PC-9 (cell line): Measurements from ENCODE around the gene PLCB3. TPM values are rescaled to one million over a fixed set of nuclear protein-coding genes. Genes with fewer than 3 reads are reported as not detected.
"Not testable (repeated sequence)": the region's sequence is repeated elsewhere in the genome, so short reads cannot be mapped to it uniquely, and the experiment has no call there.

Source experiments
- BruUV-seq: library from RNA; stranded (reverse); fragments of 400-500 nt; replicated peaks from 2 replicates; lab custom pipeline; 2021; lab: Mats Ljungman, UMichigan
- CTCF ChIA-PET: fragments of 300-600 bp; sonication (Branson Sonifier 250); formaldehyde crosslinking; loops from one replicate; lab custom pipeline; 2022; ENCODE audit warnings: antibody characterized with exemption; lab: Charles Lee
- POLR2A ChIA-PET: fragments of 300-600 bp; sonication (Branson Sonifier 250); formaldehyde crosslinking; loops from one replicate; lab custom pipeline; 2022; ENCODE audit warnings: antibody characterized with exemption; ENCODE audit not compliant: unreplicated experiment; lab: Charles Lee
- DNase-seq, 2 experiments: peaks; one replicate each; pipeline versions ENCODE4 v3.0.0 to v3.0.0-alpha.2; 2015 to 2022; ENCODE audit warnings: mixed read lengths in 1 of 2
- H2AFZ ChIP-seq: fragments of 200-600 bp; sonication (generic); 2 replicates; pipeline ENCODE4 v1.8.1; 2017; ENCODE audit warnings: antibody characterized with exemption
- H3F3A ChIP-seq: fragments of 200-600 bp; sonication (generic); 2 replicates; pipeline ENCODE4 v1.8.1; 2017; ENCODE audit warnings: antibody characterized with exemption, mild to moderate bottlenecking, low read depth; ENCODE audit not compliant: insufficient read depth
- H3K27ac ChIP-seq: fragments of 200-600 bp; sonication (generic); 2 replicates; pipeline ENCODE4 v1.6.1; 2016; ENCODE audit warnings: mixed run types
- H3K27me3 ChIP-seq: fragments of 200-600 bp; sonication (generic); 2 replicates; pipeline ENCODE4 v1.6.1; 2016; ENCODE audit warnings: low read depth, mixed run types; ENCODE audit not compliant: insufficient read depth
- H3K36me3 ChIP-seq: fragments of 200-600 bp; sonication (generic); 2 replicates; pipeline ENCODE4 v1.6.1; 2016; ENCODE audit warnings: low read depth, mixed run types
- H3K4me1 ChIP-seq: fragments of 200-600 bp; sonication (generic); replicated peaks from 2 replicates; pipeline ENCODE4 v1.6.1; 2016; ENCODE audit warnings: mixed run types; ENCODE audit not compliant: insufficient read depth
- H3K4me2 ChIP-seq: fragments of 200-600 bp; sonication (generic); 2 replicates; pipeline ENCODE4 v1.6.1; 2017; ENCODE audit warnings: mixed run types
- H3K4me3 ChIP-seq: fragments of 200-600 bp; sonication (generic); 2 replicates; pipeline ENCODE4 v1.6.1; 2016; ENCODE audit warnings: mixed run types
- H3K79me2 ChIP-seq: fragments of 200-600 bp; sonication (generic); 2 replicates; pipeline ENCODE4 v1.6.1; 2017; ENCODE audit warnings: low read depth, mixed run types
- H3K9me2 ChIP-seq: fragments of 200-600 bp; sonication (generic); 2 replicates; pipeline ENCODE4 v1.8.1; 2017; ENCODE audit warnings: mild to moderate bottlenecking; ENCODE audit not compliant: insufficient read depth
- H3K9me3 ChIP-seq: fragments of 200-600 bp; sonication (generic); 2 replicates; pipeline ENCODE4 v1.8.1; 2016; ENCODE audit warnings: low read depth; ENCODE audit not compliant: insufficient read depth
- H4K20me1 ChIP-seq: fragments of 200-600 bp; sonication (generic); 2 replicates; pipeline ENCODE4 v1.8.1; 2017; ENCODE audit not compliant: insufficient read depth
- EZH2 ChIP-seq: fragments of 200-600 bp; sonication (generic); IDR thresholded peaks from 2 replicates; pipeline ENCODE4 v1.8.0; 2017; ENCODE audit warnings: antibody characterized with exemption, low read depth
- intact Hi-C: fragments of 100-400 bp; cut with micrococcal nuclease; formaldehyde crosslinking; loops from one replicate; pipeline ENCODE4 v1.10.0; 2022; ENCODE audit not compliant: unreplicated experiment
- total RNA-seq: library from RNA; stranded (reverse); gene quantifications from 2 replicates; pipeline ENCODE4 v1.2.3, GENCODE V29; 2021
- TF ChIP-seq, protein P1 (sequence below): fragments of 200-600 bp; sonication (generic); conservative IDR thresholded peaks from 2 replicates; pipeline ENCODE4 v1.6.1; 2017; ENCODE audit warnings: mixed run types, antibody characterized with exemption, mild to moderate bottlenecking, moderate library complexity

PLCB3 gene
- total RNA-seq, 1 experiment from 2014 or later, result 79.6 TPM

DNA sequence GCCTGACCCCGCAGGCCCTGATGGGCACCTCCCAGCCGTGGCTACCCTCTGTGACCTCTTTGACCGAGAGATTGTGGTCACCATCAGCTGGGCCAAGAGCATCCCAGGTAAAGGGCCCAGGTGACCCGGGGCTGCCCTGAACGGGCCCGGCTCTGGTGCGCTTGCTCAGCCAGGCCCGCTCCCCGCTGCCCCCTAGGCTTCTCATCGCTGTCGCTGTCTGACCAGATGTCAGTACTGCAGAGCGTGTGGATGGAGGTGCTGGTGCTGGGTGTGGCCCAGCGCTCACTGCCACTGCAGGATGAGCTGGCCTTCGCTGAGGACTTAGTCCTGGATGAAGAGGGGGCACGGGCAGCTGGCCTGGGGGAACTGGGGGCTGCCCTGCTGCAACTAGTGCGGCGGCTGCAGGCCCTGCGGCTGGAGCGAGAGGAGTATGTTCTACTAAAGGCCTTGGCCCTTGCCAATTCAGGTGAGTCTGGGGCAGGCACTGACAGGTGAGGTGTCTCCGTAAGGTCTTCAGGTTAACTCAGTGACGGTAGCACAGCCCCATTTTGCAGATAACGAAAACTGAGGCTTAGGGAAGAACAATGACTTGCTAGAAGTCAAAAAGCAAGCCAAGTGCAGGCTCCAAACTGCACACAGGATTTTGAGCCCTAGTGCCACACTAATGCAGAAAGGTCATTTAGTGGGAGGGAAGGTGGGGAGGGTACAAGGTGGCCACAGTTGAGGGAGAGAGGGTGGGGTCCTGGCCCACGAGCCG, 63.7 kb downstream of the PLCB3 start:
- ChIA-PET CTCF (no interaction called here), POLR2A (no interaction called here)
- peak in 1 of 2 experiments; percentile 31 for DNase-seq
- Histone ChIP-seq H3K36me3 (peaks cover 4% of the 10 kb centered on the region; the same call in 1 of the 2 replicates), H4K20me1 (peaks cover 7% of the 10 kb centered on the region), H3K79me2 (peaks cover 65% of the 10 kb centered on the region), H3K4me3 (no peak overlapping the region), H3K27ac (no peak overlapping the region), H2AFZ (no peak overlapping the region), H3F3A (peaks cover 61% of the 10 kb centered on the region), H3K27me3 (no peaks in the 10 kb centered on the region), H3K4me2 (peak overlapping the region; percentile 79; the same call in 1 of the 2 replicates), H3K9me2 (no peaks in the 10 kb centered on the region), H3K9me3 (no peaks in the 10 kb centered on the region), H3K4me1 (peaks cover 25% of the 10 kb centered on the region)
- no peak for TF ChIP-seq EZH2
- TF ChIP-seq, protein P1, sequence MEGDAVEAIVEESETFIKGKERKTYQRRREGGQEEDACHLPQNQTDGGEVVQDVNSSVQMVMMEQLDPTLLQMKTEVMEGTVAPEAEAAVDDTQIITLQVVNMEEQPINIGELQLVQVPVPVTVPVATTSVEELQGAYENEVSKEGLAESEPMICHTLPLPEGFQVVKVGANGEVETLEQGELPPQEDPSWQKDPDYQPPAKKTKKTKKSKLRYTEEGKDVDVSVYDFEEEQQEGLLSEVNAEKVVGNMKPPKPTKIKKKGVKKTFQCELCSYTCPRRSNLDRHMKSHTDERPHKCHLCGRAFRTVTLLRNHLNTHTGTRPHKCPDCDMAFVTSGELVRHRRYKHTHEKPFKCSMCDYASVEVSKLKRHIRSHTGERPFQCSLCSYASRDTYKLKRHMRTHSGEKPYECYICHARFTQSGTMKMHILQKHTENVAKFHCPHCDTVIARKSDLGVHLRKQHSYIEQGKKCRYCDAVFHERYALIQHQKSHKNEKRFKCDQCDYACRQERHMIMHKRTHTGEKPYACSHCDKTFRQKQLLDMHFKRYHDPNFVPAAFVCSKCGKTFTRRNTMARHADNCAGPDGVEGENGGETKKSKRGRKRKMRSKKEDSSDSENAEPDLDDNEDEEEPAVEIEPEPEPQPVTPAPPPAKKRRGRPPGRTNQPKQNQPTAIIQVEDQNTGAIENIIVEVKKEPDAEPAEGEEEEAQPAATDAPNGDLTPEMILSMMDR, result no peak; the same call in 1 of the 2 replicates
- no TSS peak for BruUV-seq
- intact Hi-C loops, result no loop called here

DNA sequence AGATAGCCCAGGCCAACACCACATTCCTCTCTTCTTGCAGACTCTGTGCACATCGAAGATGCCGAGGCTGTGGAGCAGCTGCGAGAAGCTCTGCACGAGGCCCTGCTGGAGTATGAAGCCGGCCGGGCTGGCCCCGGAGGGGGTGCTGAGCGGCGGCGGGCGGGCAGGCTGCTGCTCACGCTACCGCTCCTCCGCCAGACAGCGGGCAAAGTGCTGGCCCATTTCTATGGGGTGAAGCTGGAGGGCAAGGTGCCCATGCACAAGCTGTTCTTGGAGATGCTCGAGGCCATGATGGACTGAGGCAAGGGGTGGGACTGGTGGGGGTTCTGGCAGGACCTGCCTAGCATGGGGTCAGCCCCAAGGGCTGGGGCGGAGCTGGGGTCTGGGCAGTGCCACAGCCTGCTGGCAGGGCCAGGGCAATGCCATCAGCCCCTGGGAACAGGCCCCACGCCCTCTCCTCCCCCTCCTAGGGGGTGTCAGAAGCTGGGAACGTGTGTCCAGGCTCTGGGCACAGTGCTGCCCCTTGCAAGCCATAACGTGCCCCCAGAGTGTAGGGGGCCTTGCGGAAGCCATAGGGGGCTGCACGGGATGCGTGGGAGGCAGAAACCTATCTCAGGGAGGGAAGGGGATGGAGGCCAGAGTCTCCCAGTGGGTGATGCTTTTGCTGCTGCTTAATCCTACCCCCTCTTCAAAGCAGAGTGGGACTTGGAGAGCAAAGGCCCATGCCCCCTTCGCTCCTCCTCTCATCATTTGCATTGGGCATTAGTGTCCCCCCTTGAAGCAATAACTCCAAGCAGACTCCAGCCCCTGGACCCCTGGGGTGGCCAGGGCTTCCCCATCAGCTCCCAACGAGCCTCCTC, 64.6 kb downstream of the PLCB3 start:
- H3K9me3 ChIP-seq, H3K36me3 ChIP-seq, H3K9me2 ChIP-seq, H4K20me1 ChIP-seq, H2AFZ ChIP-seq, H3K27me3 ChIP-seq, BruUV-seq: not testable (repeated sequence)
- Histone ChIP-seq H3K4me2 (peak overlapping the region; percentile 79), H3K4me3 (peak overlapping the region; percentile 69), H3K4me1 (peaks cover 34% of the 10 kb centered on the region), H3K27ac (peak overlapping the region; percentile 87), H3F3A (peaks cover 66% of the 10 kb centered on the region), H3K79me2 (peaks cover 65% of the 10 kb centered on the region)
- ChIA-PET CTCF (interaction anchor here (0.5 to 2.7 kb wide), 3 partner anchors 26 to 1829 kb away, joined by 3 to 87 read pairs (median 3); no protein-coding TSS in a partner anchor), POLR2A (interaction anchor here (0.7 kb wide), 1 partner anchor 39 kb away, joined by 3 read pairs; no protein-coding TSS in a partner anchor)
- intact Hi-C loops, result loop anchor here (2.0 kb wide), 1 partner anchor 75 kb away; the partner anchor contains the start of gene FKBP2
- peak in 1 of 2 experiments; percentile 26 for DNase-seq

DNA sequence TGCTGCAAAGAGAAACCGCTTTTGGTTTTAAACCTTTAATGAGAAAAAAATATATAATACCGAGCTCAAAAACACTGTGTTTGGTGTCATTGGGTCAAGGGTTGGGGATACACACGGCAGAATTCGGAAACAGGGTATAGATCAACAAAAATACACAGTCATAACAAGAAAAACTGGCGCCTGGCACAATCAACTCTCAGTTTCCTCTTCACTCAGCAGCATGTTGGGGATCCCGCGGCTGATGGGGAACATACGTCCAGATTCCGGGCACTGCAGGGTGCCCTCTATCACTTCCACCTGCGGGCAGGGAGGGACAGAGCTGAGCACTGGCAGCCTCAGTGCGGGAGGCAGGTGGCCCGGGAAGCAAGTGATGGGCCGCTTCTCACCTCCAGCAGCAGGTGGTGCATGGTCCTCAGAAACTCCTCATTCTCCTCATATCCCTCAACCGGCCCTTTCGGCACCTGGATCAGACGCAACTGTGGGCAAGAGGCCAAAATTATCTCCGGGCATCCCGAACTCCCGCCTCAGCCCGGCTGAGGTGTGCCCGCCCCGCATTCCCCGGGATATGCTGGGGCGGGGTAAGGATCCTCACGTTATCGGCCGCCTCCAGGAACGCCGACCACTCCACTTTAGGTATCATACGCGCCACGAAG, 65.5 kb downstream of the PLCB3 start:
- CTCF ChIA-PET, result interaction anchor here (0.5 to 2.7 kb wide), 11 partner anchors 16 to 820 kb away, joined by 3 to 87 read pairs (median 10); no protein-coding TSS in a partner anchor
- Histone ChIP-seq H3K9me2 (no peaks in the 10 kb centered on the region), H4K20me1 (peaks cover 5% of the 10 kb centered on the region; the same call in 1 of the 2 replicates), H3K79me2 (peaks cover 59% of the 10 kb centered on the region), H2AFZ (peak overlapping the region; percentile 71), H3F3A (peaks cover 72% of the 10 kb centered on the region), H3K4me1 (peaks cover 43% of the 10 kb centered on the region), H3K27me3 (no peaks in the 10 kb centered on the region), H3K4me3 (peak overlapping the region; percentile 69), H3K4me2 (peak overlapping the region; percentile 79), H3K36me3 (peaks cover 7% of the 10 kb centered on the region; the same call in 1 of the 2 replicates), H3K27ac (peak overlapping the region; percentile 87), H3K9me3 (no peaks in the 10 kb centered on the region)
- DNase-seq, result peak; percentile 70 to 78
- TSS peak; percentile 99 for BruUV-seq
- intact Hi-C loops, result loop anchor here (1.0 to 2.0 kb wide), 3 partner anchors 16 to 76 kb away; partner anchors contain the start of gene FKBP2
- TF ChIP-seq, protein P1, result peak; percentile 58
- no peak for TF ChIP-seq EZH2
- POLR2A ChIA-PET, result interaction anchor here (0.6 to 2.0 kb wide), 8 partner anchors 15 to 80 kb away, joined by 3 to 38 read pairs (median 6); no protein-coding TSS in a partner anchor
